Left renal pelvis (tissue), 4 donors: Measurements from ENCODE around the gene HIVEP3. TPM values are rescaled to one million over a fixed set of nuclear protein-coding genes. Genes with fewer than 3 reads are reported as not detected.

ENCODE experiments used
- DNase-seq, 4 donors: peaks; one replicate each; pipeline ENCODE4 v3.0.0-alpha.2; 2013; ENCODE audit warnings: low read depth in 4 of 4, low spot score in 3 of 4
- polyA plus RNA-seq, 4 donors: library from polyadenylated mRNA; unstranded; fragments of 120-200 nt; gene quantifications; one replicate each; pipeline ENCODE4 v1.2.1, GENCODE V29; 2013; ENCODE audit not compliant: insufficient read length in 4 of 4

The HIVEP3 gene
- polyA plus RNA-seq, 4 donors, result 3.5 to 7.0 (median 4.2) TPM

- peak; percentile 31 to 60 (median 40) for DNase-seq
These were observed 179.4 kb downstream of the HIVEP3 start for GRCh38 chr1:41739061-41739955.

GRCh38 chr1:41738475-41738874, 180.2 kb downstream of the HIVEP3 start:
- DNase-seq, result no peak

GRCh38 chr1:41738006-41738405, 180.7 kb downstream of the HIVEP3 start:
- no peak for DNase-seq

GRCh38 chr1:41735631-41736260, 183.0 kb downstream of the HIVEP3 start:
- peak in 2 of 4 donors; percentile 29 to 42 for DNase-seq

GRCh38 chr1:41735139-41735538, 183.6 kb downstream of the HIVEP3 start:
- no peak for DNase-seq

- no peak for DNase-seq
These were observed 184.3 kb downstream of the HIVEP3 start for GRCh38 chr1:41734201-41734970.

GRCh38 chr1:41733725-41734124, 185.0 kb downstream of the HIVEP3 start:
- DNase-seq, result no peak

- no peak for DNase-seq
These were observed 185.7 kb downstream of the HIVEP3 start for GRCh38 chr1:41733021-41733420.

GRCh38 chr1:41731516-41732030, 187.1 kb downstream of the HIVEP3 start:
- no peak for DNase-seq

- no peak for DNase-seq
These were observed 187.9 kb downstream of the HIVEP3 start for GRCh38 chr1:41730806-41731205.

GRCh38 chr1:41728403-41729202, 190.1 kb downstream of the HIVEP3 start:
- DNase-seq, result no peak

- no peak for DNase-seq
These were observed 191.0 kb downstream of the HIVEP3 start for GRCh38 chr1:41727749-41728115.

- DNase-seq, result no peak
These were observed 191.6 kb downstream of the HIVEP3 start for GRCh38 chr1:41726899-41727748.

GRCh38 chr1:41726292-41726691, 192.4 kb downstream of the HIVEP3 start:
- DNase-seq, result no peak

- no peak for DNase-seq
These were observed 193.8 kb downstream of the HIVEP3 start for GRCh38 chr1:41724926-41725325.

GRCh38 chr1:41724248-41724647, 194.5 kb downstream of the HIVEP3 start:
- DNase-seq, result no peak

GRCh38 chr1:41723786-41724185, 194.9 kb downstream of the HIVEP3 start:
- no peak for DNase-seq

- no peak for DNase-seq
These were observed 196.5 kb downstream of the HIVEP3 start for GRCh38 chr1:41722184-41722583.

GRCh38 chr1:41720861-41721410, 197.8 kb downstream of the HIVEP3 start:
- no peak for DNase-seq
